SK-N-SH (cell line): ENCODE results near the gene FLT1. TPM values are rescaled to one million over a fixed set of nuclear protein-coding genes. Genes with fewer than 3 reads are reported as not detected.

Source experiments
- CTCF ChIA-PET: fragments of 300-600, 350-600 bp; formaldehyde crosslinking; extraction: SDS; loops from one replicate; lab custom pipeline; 2021; lab: Yijun Ruan, JAX
- POLR2A ChIA-PET: fragments of 350-600 bp; sonication (Branson Sonifier 250); formaldehyde crosslinking; extraction: SDS; loops from one replicate; lab custom pipeline; 2020; ENCODE audit warnings: antibody characterized with exemption, inconsistent platforms; lab: Yijun Ruan, JAX
- DNase-seq: peaks from one replicate; pipeline ENCODE4 v3.0.0; 2012
- H2AFZ ChIP-seq: fragments of 200-600 bp; sonication (generic); 2 replicates; pipeline ENCODE4 v1.8.1; 2016; ENCODE audit warnings: antibody characterized with exemption, mild to moderate bottlenecking, low read depth
- H3F3A ChIP-seq: fragments of 200-600 bp; sonication (generic); replicated peaks from 2 replicates; pipeline ENCODE3; 2016; ENCODE audit warnings: antibody characterized with exemption, mild to moderate bottlenecking; ENCODE audit not compliant: insufficient read depth
- H3K27ac ChIP-seq, 2 experiments: fragments of 200-500 bp in 1 of 2; fragments of 200-600 bp in 1 of 2; sonication (Bioruptor generic) in 1 of 2; sonication (generic), shearing (Covaris generic) in 1 of 2; 2 replicates each; pipeline versions ENCODE4 v1.5.1 to v1.6.1; 2014 to 2016; ENCODE audit warnings: low read depth in 2 of 2, inconsistent platforms in 1 of 2, low read length in 1 of 2, mild to moderate bottlenecking in 1 of 2, mixed read lengths in 1 of 2
- H3K27me3 ChIP-seq: fragments of 200-600 bp; sonication (generic), shearing (Covaris generic); 2 replicates; pipeline ENCODE4 v1.6.1; 2016; ENCODE audit warnings: mixed run types; ENCODE audit not compliant: insufficient read depth
- H3K36me3 ChIP-seq, 2 experiments: fragments of 200-500 bp in 1 of 2; fragments of 200-600 bp in 1 of 2; sonication (Bioruptor generic) in 1 of 2; sonication (generic) in 1 of 2; replicated peaks in 1 of 2; 2 replicates each; pipeline versions ENCODE3 to v1.5.1; 2014 to 2016; ENCODE audit warnings: low read length in 1 of 2, mild to moderate bottlenecking in 1 of 2; ENCODE audit not compliant: insufficient read depth in 2 of 2, control insufficient read depth in 1 of 2
- H3K4me1 ChIP-seq, 2 experiments: fragments of 200-500 bp in 1 of 2; fragments of 200-600 bp in 1 of 2; sonication (Bioruptor generic) in 1 of 2; sonication (generic), shearing (Covaris generic) in 1 of 2; 2 replicates each; pipeline versions ENCODE4 v1.5.1 to v1.6.1; 2014 to 2016; ENCODE audit warnings: low read depth in 1 of 2, low read length in 1 of 2, mixed run types in 1 of 2; ENCODE audit not compliant: insufficient read depth in 2 of 2, control insufficient read depth in 1 of 2
- H3K4me2 ChIP-seq: fragments of 200-600 bp; sonication (generic), shearing (Covaris generic); 2 replicates; pipeline ENCODE4 v1.6.1; 2017; ENCODE audit warnings: mixed run types
- H3K4me3 ChIP-seq, 2 experiments: fragments of 200-500 bp in 1 of 2; fragments of 200-600 bp in 1 of 2; sonication (Bioruptor generic) in 1 of 2; sonication (generic), shearing (Covaris generic) in 1 of 2; 2 replicates each; pipeline versions ENCODE4 v1.5.1 to v1.8.1; 2014 to 2016; ENCODE audit warnings: low read depth in 2 of 2, inconsistent platforms in 1 of 2, low read length in 1 of 2, mild to moderate bottlenecking in 1 of 2, mixed read lengths in 1 of 2, moderate library complexity in 1 of 2
- H3K79me2 ChIP-seq: fragments of 200-600 bp; sonication (generic); 2 replicates; pipeline ENCODE4 v1.8.1; 2017; ENCODE audit warnings: mild to moderate bottlenecking; ENCODE audit not compliant: insufficient read depth
- H3K9ac ChIP-seq: fragments of 200-600 bp; sonication (generic); 2 replicates; pipeline ENCODE4 v1.6.1; 2017; ENCODE audit warnings: mixed run types
- H3K9me2 ChIP-seq: fragments of 200-600 bp; sonication (generic); 2 replicates; pipeline ENCODE4 v1.6.1; 2017; ENCODE audit warnings: mixed run types
- H3K9me3 ChIP-seq: fragments of 200-600 bp; sonication (generic); 2 replicates; pipeline ENCODE4 v1.6.1; 2017; ENCODE audit warnings: mixed run types, mild to moderate bottlenecking, moderate library complexity
- H4K20me1 ChIP-seq: fragments of 200-600 bp; sonication (generic); 2 replicates; pipeline ENCODE4 v1.6.1; 2017; ENCODE audit warnings: mild to moderate bottlenecking, mixed run types; ENCODE audit not compliant: insufficient read depth
- CHD2 ChIP-seq: fragments of 150-350 bp; IDR thresholded peaks from 2 replicates; pipeline ENCODE4 v1.6.1; 2018; ENCODE audit warnings: low read length; ENCODE audit not compliant: partially characterized antibody
- EP300 ChIP-seq, 2 experiments: IDR thresholded peaks; 2 replicates each; pipeline versions ENCODE4 v1.4.0 to v1.6.1; 2012; ENCODE audit warnings: borderline replicate concordance in 1 of 2, low read depth in 1 of 2, low read length in 1 of 2
- EZH2phosphoT487 ChIP-seq: fragments of 200-600 bp; sonication (generic); IDR thresholded peaks from 2 replicates; pipeline ENCODE4 v1.6.1; 2017; ENCODE audit warnings: low read depth, mixed run types, mild to moderate bottlenecking, antibody characterized with exemption, moderate library complexity, borderline replicate concordance
- FOXJ3 ChIP-seq: sonication (generic); formaldehyde crosslinking; IDR thresholded peaks from 2 replicates; pipeline ENCODE4 v1.5.1; 2020; ENCODE audit warnings: mild to moderate bottlenecking, missing genetic modification reagents
- FOXM1 ChIP-seq: IDR thresholded peaks from 2 replicates; pipeline ENCODE4 v1.4.0; 2012; ENCODE audit warnings: low read depth, mild to moderate bottlenecking
- NFIC ChIP-seq: IDR thresholded peaks from 2 replicates; pipeline ENCODE4 v1.4.0; 2012; ENCODE audit warnings: borderline replicate concordance
- NRF1 ChIP-seq: IDR thresholded peaks from 2 replicates; pipeline ENCODE4 v1.6.1; 2012; ENCODE audit warnings: low read depth, mild to moderate bottlenecking, low read length
- RAD21 ChIP-seq: IDR thresholded peaks from 2 replicates; pipeline ENCODE4 v1.6.1; 2012; ENCODE audit warnings: mild to moderate bottlenecking, low read length
- RFX5 ChIP-seq: IDR thresholded peaks from 2 replicates; pipeline ENCODE4 v1.6.1; 2012; ENCODE audit warnings: mild to moderate bottlenecking, improper control_type of control experiment, low read length
- RXRA ChIP-seq: IDR thresholded peaks from 2 replicates; pipeline ENCODE4 v1.4.0; 2012; ENCODE audit warnings: low read depth, mild to moderate bottlenecking, borderline replicate concordance
- SIN3A ChIP-seq: IDR thresholded peaks from 2 replicates; pipeline ENCODE4 v1.6.1; 2012; ENCODE audit warnings: low read depth, mild to moderate bottlenecking, low read length, moderate library complexity, borderline replicate concordance
- TCF12 ChIP-seq: IDR thresholded peaks from 2 replicates; pipeline ENCODE4 v1.4.0; 2012
- WGBS: methylation state at CpG from one replicate; pipeline ENCODE4 v1.1.6; 2017; ENCODE audit warnings: low lambda C conversion rate; 5-methylcytosine and 5-hydroxymethylcytosine counted together
- polyA plus RNA-seq, 3 experiments: library from polyadenylated mRNA; depleted of rRNA; stranded (reverse); fragments of >200 nt; gene quantifications; 2 replicates each; pipeline ENCODE4 v1.2.3, GENCODE V29; 2012
- TF ChIP-seq, protein P1 (sequence below): IDR thresholded peaks from 2 replicates; pipeline ENCODE4 v1.6.1; 2012; ENCODE audit warnings: mild to moderate bottlenecking, low read depth, low read length, moderate library complexity
- TF ChIP-seq, protein P2 (sequence below): IDR thresholded peaks from 2 replicates; pipeline ENCODE4 v1.4.0; 2012; ENCODE audit warnings: low read depth, borderline replicate concordance
- TF ChIP-seq, protein P3 (sequence below): IDR thresholded peaks from 2 replicates; pipeline ENCODE4 v1.4.0; 2012; ENCODE audit warnings: low read depth, borderline replicate concordance
- TF ChIP-seq, protein P4 (sequence below): fragments of 200-600 bp; sonication (generic); IDR thresholded peaks from 2 replicates; pipeline ENCODE4 v1.6.1; 2017; ENCODE audit warnings: antibody characterized with exemption, mild to moderate bottlenecking, moderate library complexity

FLT1 gene
- polyA plus RNA-seq, 1 of the 3 experiments (the other 2 are of a cell fraction) = 0.20 TPM

DNA sequence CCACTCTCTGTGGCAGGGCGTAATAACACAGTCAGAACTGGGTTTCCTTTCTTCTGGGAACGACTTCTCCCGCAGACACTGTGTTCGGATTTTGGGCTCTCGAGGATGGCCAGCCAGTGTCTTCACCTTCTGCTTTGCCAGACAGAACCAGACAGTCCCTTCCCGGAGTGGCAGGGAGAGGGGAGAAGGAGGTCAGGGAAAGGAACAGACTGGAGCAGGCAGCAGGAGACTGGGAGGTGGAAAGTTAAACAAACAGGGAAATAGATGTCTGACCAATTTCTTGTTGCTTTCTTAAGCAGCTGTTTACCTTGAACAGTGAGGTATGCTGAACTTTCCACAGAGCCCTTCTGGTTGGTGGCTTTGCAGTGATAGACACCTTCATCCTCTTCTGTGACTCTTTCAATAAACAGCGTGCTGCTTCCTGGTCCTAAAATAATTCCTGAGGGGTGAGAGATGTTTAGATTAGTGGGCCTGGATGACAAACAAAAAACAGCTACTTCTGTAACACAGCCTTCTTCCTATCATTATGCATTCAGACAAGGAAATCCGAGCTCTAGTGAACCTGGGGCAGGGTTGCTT is 137.6 kb downstream of the FLT1 start:
- TF ChIP-seq EP300 (IDR thresholded peaks at IDR 0.05; ENCODE audit: borderline replicate concordance in 1 of 2, low read depth in 1 of 2, low read length in 1 of 2) (no peak), EZH2phosphoT487 (no peak), TCF12 (no peak), CHD2 (no peak), SIN3A (no peak), FOXJ3 (CRISPR knock-in tag) (no peak), NFIC (no peak), RFX5 (no peak), RAD21 (no peak), NRF1 (no peak), RXRA (no peak), FOXM1 (no peak)
- TF ChIP-seq, protein P1, sequence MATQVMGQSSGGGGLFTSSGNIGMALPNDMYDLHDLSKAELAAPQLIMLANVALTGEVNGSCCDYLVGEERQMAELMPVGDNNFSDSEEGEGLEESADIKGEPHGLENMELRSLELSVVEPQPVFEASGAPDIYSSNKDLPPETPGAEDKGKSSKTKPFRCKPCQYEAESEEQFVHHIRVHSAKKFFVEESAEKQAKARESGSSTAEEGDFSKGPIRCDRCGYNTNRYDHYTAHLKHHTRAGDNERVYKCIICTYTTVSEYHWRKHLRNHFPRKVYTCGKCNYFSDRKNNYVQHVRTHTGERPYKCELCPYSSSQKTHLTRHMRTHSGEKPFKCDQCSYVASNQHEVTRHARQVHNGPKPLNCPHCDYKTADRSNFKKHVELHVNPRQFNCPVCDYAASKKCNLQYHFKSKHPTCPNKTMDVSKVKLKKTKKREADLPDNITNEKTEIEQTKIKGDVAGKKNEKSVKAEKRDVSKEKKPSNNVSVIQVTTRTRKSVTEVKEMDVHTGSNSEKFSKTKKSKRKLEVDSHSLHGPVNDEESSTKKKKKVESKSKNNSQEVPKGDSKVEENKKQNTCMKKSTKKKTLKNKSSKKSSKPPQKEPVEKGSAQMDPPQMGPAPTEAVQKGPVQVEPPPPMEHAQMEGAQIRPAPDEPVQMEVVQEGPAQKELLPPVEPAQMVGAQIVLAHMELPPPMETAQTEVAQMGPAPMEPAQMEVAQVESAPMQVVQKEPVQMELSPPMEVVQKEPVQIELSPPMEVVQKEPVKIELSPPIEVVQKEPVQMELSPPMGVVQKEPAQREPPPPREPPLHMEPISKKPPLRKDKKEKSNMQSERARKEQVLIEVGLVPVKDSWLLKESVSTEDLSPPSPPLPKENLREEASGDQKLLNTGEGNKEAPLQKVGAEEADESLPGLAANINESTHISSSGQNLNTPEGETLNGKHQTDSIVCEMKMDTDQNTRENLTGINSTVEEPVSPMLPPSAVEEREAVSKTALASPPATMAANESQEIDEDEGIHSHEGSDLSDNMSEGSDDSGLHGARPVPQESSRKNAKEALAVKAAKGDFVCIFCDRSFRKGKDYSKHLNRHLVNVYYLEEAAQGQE = no peak
- TF ChIP-seq, protein P2, sequence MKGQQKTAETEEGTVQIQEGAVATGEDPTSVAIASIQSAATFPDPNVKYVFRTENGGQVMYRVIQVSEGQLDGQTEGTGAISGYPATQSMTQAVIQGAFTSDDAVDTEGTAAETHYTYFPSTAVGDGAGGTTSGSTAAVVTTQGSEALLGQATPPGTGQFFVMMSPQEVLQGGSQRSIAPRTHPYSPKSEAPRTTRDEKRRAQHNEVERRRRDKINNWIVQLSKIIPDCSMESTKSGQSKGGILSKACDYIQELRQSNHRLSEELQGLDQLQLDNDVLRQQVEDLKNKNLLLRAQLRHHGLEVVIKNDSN = no peak
- TF ChIP-seq, protein P3, sequence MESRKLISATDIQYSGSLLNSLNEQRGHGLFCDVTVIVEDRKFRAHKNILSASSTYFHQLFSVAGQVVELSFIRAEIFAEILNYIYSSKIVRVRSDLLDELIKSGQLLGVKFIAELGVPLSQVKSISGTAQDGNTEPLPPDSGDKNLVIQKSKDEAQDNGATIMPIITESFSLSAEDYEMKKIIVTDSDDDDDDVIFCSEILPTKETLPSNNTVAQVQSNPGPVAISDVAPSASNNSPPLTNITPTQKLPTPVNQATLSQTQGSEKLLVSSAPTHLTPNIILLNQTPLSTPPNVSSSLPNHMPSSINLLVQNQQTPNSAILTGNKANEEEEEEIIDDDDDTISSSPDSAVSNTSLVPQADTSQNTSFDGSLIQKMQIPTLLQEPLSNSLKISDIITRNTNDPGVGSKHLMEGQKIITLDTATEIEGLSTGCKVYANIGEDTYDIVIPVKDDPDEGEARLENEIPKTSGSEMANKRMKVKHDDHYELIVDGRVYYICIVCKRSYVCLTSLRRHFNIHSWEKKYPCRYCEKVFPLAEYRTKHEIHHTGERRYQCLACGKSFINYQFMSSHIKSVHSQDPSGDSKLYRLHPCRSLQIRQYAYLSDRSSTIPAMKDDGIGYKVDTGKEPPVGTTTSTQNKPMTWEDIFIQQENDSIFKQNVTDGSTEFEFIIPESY = no peak
- TF ChIP-seq, protein P4, sequence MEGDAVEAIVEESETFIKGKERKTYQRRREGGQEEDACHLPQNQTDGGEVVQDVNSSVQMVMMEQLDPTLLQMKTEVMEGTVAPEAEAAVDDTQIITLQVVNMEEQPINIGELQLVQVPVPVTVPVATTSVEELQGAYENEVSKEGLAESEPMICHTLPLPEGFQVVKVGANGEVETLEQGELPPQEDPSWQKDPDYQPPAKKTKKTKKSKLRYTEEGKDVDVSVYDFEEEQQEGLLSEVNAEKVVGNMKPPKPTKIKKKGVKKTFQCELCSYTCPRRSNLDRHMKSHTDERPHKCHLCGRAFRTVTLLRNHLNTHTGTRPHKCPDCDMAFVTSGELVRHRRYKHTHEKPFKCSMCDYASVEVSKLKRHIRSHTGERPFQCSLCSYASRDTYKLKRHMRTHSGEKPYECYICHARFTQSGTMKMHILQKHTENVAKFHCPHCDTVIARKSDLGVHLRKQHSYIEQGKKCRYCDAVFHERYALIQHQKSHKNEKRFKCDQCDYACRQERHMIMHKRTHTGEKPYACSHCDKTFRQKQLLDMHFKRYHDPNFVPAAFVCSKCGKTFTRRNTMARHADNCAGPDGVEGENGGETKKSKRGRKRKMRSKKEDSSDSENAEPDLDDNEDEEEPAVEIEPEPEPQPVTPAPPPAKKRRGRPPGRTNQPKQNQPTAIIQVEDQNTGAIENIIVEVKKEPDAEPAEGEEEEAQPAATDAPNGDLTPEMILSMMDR = no peak
- no peaks in the 10 kb centered on the region for H3K27me3 ChIP-seq
- H3K36me3 ChIP-seq = no peaks in the 10 kb centered on the region
- ChIA-PET POLR2A (no interaction called here), CTCF (no interaction called here)
- H3F3A ChIP-seq = no peaks in the 10 kb centered on the region
- H3K27ac ChIP-seq = no peak overlapping the region
- no peak overlapping the region for H3K4me2 ChIP-seq
- no peaks in the 10 kb centered on the region for H3K79me2 ChIP-seq
- WGBS = 74% methylated on average over 8 of the region's 8 CpGs
- no peaks in the 10 kb centered on the region for H3K9me2 ChIP-seq
- H3K9ac ChIP-seq = no peak overlapping the region
- H3K4me3 ChIP-seq = no peak overlapping the region
- H2AFZ ChIP-seq = no peak overlapping the region
- no peaks in the 10 kb centered on the region for H3K4me1 ChIP-seq
- DNase-seq = no peak
- no peaks in the 10 kb centered on the region for H4K20me1 ChIP-seq
- no peaks in the 10 kb centered on the region for H3K9me3 ChIP-seq
